HG02678 (cell line): ENCODE results near the gene AKNAD1.

Source experiments
- ATAC-seq: cut with Tn5 transposase; IDR thresholded peaks from one replicate; pipeline ENCODE4 v1.9.1; 2021; ENCODE audit warnings: mild to moderate bottlenecking, moderate library complexity; ENCODE audit not compliant: unreplicated experiment

Gene AKNAD1

GRCh38 chr1:108832929-108833328 is 24.0 kb downstream of the AKNAD1 start:
- no peak for ATAC-seq

- ATAC-seq = no peak
Measured at GRCh38 chr1:108831225-108831624, 25.7 kb downstream of the AKNAD1 start.

DNA sequence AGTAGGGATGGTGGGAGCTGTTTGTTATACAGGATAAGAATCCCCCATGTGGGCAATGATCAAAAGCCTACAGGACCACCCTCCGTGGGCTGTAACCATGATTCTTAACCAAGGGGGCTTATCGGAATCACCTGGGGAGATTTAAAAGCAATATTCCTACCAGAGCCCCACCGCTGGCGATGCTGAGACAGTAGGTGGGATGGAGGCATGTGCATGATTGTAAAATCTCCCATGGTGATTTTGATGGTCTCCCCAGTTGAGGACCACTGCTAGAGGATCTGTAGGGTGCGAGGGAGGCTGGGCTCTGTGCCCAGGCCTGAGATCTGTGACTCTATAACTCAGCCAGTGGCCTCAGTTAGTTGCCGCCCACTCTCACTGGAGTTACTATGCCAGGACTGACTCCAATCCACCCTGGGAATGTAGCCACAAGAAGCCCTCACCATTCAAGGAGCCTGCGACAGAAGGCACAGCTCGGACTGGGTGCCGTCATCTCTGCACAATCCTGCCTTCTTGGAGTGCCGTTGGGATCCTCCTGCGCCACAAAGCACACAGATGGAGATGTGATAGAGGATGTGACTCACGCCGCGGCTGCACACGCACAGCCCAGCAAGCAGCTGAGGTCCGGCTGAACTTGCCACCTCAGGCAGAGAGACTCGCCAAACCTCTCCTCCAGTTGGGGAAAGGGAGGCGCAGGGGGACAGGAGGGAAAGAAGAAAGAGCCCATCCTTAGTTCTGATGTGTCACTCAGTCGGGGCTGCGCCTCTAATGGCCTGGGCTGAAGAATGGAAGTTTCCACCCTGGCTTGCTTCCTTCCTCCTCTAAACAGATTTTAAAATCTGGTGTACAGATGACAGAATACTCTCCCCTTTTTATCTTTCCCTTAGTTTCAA is 26.5 kb downstream of the AKNAD1 start:
- no peak for ATAC-seq

DNA sequence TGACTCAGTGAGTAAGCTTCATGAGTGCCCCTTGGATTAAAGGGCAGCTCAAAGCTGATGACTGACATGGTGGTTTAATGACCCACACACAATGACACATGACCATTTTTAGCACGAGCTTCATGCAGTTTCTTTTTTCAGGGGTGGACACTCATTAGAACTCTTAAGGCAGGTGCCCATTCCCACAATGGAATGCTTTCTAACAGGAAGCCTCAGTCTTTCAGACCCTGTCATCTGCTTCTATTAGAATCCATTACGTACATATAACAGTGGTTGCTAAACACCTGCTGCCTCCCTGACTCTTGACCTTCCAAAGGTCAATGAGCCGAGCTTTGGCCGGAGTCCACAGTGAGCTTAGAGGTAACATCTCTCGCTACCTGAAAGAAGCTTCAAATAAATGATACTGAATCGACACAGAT is 27.4 kb downstream of the AKNAD1 start:
- no peak for ATAC-seq

GRCh38 chr1:108828074-108828961 is 28.6 kb downstream of the AKNAD1 start:
- ATAC-seq = peak; percentile 47

- no peak for ATAC-seq
Measured at GRCh38 chr1:108826081-108826635, 30.7 kb downstream of the AKNAD1 start.

- ATAC-seq = no peak
Measured at GRCh38 chr1:108824051-108824450, 32.8 kb downstream of the AKNAD1 start.

DNA sequence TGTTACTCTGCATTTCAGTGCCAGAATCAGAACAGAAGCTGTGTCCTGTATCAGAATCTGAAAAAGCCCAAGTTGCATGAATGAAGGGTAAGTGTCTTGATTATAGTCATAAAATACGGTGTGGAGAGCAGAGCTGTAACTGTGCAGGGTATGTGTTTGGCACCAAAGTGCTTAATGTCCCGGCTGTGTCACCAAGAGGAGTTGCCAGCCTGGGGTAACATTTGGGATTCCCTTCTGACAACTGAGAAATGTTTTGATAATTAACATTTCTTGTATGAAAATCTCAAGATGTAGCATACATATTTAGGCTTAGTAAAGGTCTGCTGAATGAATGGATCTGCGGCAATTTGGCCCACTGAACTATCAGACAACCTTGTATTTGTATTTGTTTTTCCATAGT is 33.3 kb downstream of the AKNAD1 start:
- no peak for ATAC-seq

- no peak for ATAC-seq
Measured at GRCh38 chr1:108819878-108820277, 37.0 kb downstream of the AKNAD1 start.

DNA sequence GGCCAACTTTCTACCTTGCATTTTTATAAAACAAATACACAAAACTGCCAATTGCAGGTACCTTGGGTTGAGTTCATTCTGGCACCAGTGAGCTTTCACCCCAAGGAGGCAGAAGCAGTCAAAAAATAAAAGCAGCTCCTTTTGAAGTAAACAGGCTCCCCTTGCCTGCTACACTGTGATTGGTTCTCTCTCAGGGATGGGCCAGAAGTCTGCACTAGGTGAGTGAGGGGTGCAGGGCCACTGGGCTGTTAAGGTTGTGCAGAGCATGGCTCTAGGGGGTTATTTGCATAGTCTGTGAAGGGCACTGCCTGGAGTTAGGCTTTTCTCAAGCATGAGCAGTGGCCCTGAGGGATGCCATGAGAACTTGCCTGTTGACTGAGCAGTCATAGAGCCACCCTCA is 39.1 kb downstream of the AKNAD1 start:
- no peak for ATAC-seq

- no peak for ATAC-seq
Measured at GRCh38 chr1:108817016-108817415, 39.9 kb downstream of the AKNAD1 start.

- no peak for ATAC-seq
Measured at GRCh38 chr1:108816049-108816893, 40.6 kb downstream of the AKNAD1 start.

DNA sequence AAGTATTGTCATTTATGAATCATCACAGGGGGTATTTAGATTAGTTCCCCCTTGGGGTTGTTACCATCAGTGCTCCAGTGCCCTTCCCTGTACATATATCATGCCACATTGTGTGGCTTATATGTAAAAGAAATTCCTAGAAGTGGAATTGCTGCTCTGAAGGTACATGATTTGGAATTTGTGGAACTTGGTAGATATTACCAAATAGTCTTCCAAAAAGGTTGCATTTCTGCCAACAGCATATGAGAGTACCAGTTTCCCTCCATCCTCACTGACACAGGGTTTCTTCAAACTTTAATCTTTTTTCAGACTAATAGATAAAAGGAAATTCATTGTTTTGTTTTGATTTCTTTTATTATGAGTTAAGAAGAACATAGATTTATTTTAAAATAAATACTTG is 41.3 kb downstream of the AKNAD1 start:
- no peak for ATAC-seq

DNA sequence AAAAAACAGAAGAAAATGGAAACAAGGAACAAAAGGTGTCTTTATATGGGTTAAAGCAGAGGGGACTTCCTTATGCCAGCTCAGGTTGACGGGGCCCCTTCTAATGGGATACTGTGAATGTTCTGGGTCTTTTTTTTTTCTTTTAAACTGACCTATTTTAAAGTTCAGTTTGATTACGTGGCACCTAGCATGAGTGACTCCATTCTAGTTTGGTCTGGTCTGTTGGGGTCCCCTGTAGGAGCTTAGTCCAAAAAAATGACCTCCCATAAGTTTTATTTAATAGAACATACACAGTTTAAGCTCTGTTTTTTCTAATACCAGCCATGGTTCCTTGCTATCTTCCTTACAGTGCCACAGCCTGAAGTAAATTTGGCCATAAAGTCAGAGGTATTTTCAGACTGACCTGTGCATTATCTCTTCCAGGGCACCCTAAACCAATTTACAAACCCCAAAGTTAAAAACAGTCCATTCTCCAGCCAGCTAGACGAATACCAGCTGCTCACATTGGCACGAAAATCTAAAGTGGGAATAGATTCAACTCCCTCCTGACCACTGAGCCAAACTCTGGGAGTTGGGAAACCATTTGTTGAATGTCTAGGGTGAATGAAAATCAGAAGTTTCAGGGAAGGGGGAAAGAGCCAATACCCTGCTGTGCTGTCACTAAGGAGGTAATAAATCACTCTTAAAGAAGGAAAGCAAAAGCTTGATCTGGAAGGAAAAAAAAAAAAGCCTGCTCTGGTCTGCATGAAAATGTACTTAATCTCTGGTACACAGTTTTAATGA is 42.4 kb downstream of the AKNAD1 start:
- ATAC-seq = no peak

GRCh38 chr1:108813326-108813725 is 43.6 kb downstream of the AKNAD1 start:
- no peak for ATAC-seq

DNA sequence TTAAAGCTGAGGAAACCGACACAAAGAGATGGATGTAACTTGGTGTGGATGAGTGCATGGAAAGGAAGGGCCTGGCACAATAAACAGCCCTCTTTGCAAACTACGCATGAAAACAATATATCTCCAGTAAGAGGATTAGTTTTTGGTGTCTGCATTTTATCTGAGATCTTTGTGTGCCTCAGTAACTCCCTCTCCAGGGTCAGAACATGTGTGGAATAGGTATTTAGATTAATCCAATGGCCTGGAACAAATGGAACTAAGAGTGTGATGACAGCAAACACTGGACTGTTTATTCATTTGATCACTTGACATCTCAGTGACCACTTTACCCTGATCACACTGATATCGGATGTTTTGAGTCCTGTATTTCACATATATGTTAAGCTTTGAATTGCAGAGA is 45.3 kb downstream of the AKNAD1 start:
- ATAC-seq = no peak

- ATAC-seq = no peak
Measured at GRCh38 chr1:108808438-108808837, 48.5 kb downstream of the AKNAD1 start.

DNA sequence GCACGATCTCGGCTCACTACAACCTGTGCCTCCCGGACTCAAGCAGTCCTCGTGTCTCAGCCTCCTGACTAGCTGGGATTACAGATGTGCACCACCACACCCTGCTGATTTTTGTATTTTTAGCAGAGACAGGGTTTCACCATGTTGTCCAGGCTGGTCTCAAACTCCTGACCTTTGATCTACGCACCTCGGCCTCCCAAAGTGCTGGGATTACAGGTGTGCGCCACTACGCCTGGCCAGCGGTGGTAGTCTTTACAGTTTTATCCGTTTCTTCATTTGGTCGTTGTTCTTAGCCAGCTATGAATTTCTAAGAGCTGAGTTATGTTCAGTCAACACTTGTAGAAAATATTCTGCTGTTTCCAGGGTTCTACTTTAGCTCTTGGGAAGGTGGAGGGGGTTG is 53.3 kb downstream of the AKNAD1 start:
- no peak for ATAC-seq

GRCh38 chr1:108801101-108801500 is 55.8 kb downstream of the AKNAD1 start:
- no peak for ATAC-seq

GRCh38 chr1:108799001-108799400 is 57.9 kb downstream of the AKNAD1 start:
- no peak for ATAC-seq
